ENCODE results near the gene GID4. TPM values are rescaled to one million over a fixed set of nuclear protein-coding genes. Genes with fewer than 3 reads are reported as not detected.

GID4 gene
- total and polyA plus RNA-seq, 2 of the 13 experiments (the other 11 are each of a cell fraction or from before 2014, with no cell fraction given): 4.3 to 6.1 TPM

- no peak for TF ChIP-seq ZNF800 (CRISPR knock-in tag; IDR thresholded peaks at IDR 0.05)
Observed at GRCh38 chr17:17993852-17994251, 45.4 kb upstream of the GID4 start (continued).

DNA sequence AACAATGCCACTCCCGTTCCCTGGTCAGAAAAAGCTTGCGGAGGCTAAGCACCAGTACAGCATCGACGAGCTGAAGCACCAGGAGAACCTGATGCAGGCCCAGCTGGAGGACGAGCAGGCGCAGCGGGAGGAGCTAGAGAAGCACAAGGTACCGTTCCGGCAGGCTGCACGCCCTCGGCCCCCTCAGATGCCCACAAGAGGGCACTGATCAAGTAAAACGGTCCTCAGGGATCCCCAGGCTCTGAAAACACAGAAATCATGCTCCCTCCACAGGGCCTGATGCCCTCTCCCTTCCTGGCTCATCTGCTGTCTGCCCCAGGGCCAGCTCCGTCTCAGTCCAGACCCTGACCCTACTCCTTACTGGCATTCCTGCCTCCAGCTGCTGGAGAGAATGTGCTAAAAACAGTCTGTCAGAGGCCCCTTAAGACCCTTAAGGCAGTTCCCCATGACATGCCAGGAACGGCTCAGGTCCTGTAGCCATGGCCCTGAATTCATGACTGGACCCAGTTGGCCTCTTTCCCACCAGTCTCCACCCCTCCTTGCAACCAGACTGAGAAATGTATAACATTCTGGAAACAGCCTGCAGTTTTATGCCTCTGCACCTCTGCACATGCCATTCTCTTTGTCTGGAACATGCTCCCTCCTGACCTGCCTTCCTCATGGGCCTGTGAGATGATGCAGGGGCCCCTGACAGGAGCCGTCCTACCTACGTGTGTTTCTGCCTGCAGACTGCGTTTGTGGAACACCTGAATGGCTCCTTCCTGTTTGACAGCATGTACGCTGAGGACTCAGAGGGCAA lies 44.7 kb upstream of the GID4 start:
- in situ Hi-C loops (cut with HindIII; ENCODE audit: extremely low pct_ligation_motif_present, low pct_unique_long_range_greater_than_20kb): loop anchor here (5.0 kb wide), 1 partner anchor 33 kb away; no protein-coding TSS in a partner anchor
- TF ChIP-seq SMC3 (IDR thresholded peaks at IDR 0.05; ENCODE audit: low read length) (peak; percentile 50), ZNF205 (CRISPR knock-in tag; IDR thresholded peaks at IDR 0.05) (0 out of 2 replicates have a peak, but pooled peaks have one; percentile 15), ZNF224 (CRISPR knock-in tag; IDR thresholded peaks at IDR 0.05) (no peak), GABPA (IDR thresholded peaks at IDR 0.05; ENCODE audit: low read depth, low read length) (no peak), GABPA (CRISPR knock-in tag; IDR thresholded peaks at IDR 0.05; ENCODE audit: low read depth) (no peak), PRDM4 (CRISPR knock-in tag; IDR thresholded peaks at IDR 0.05; ENCODE audit: borderline replicate concordance) (no peak), GATAD2A (CRISPR knock-in tag; IDR thresholded peaks at IDR 0.05) (0 out of 2 replicates have a peak, but pooled peaks have one; percentile 29), MAF1 (CRISPR knock-in tag; IDR thresholded peaks at IDR 0.05; ENCODE audit: borderline replicate concordance) (no peak), SCMH1 (CRISPR knock-in tag; IDR thresholded peaks at IDR 0.05; ENCODE audit: borderline replicate concordance) (no peak), HNRNPLL (IDR thresholded peaks at IDR 0.05; ENCODE audit: low read depth, low read length, poor library complexity, severe bottlenecking) (no peak), HMG20B (CRISPR knock-in tag; conservative IDR thresholded peaks at IDR 0.05) (no peak), MYNN (CRISPR knock-in tag; IDR thresholded peaks at IDR 0.05; ENCODE audit: low read depth) (no peak), KLF16 (CRISPR knock-in tag; IDR thresholded peaks at IDR 0.05) (0 out of 4 replicates have a peak, but pooled peaks of 1 of the 2 experiments have one; percentile 24)
- TF ChIP-seq, protein P1, sequence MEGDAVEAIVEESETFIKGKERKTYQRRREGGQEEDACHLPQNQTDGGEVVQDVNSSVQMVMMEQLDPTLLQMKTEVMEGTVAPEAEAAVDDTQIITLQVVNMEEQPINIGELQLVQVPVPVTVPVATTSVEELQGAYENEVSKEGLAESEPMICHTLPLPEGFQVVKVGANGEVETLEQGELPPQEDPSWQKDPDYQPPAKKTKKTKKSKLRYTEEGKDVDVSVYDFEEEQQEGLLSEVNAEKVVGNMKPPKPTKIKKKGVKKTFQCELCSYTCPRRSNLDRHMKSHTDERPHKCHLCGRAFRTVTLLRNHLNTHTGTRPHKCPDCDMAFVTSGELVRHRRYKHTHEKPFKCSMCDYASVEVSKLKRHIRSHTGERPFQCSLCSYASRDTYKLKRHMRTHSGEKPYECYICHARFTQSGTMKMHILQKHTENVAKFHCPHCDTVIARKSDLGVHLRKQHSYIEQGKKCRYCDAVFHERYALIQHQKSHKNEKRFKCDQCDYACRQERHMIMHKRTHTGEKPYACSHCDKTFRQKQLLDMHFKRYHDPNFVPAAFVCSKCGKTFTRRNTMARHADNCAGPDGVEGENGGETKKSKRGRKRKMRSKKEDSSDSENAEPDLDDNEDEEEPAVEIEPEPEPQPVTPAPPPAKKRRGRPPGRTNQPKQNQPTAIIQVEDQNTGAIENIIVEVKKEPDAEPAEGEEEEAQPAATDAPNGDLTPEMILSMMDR (CRISPR knock-in tag; IDR thresholded peaks at IDR 0.05): peak; percentile 81

More for the DNA sequence above, 44.7 kb upstream of the GID4 start:
- 6% methylated on average over 6 of the region's 18 CpGs for WGBS (ENCODE audit: low lambda C conversion rate)
- CTCF ChIA-PET (ENCODE audit: low intra/inter-chr PET ratio, low total read pairs): interaction anchor here (0.7 to 1.4 kb wide), 2 partner anchors 39 to 103 kb away, joined by 6 to 14 read pairs; no protein-coding TSS in a partner anchor
- no peaks in the 10 kb centered on the region for H3K79me2 ChIP-seq (ENCODE audit: insufficient read depth, low read length)
- POLR2A ChIA-PET: interaction anchor here (2.3 kb wide), 1 partner anchor 22 kb away, joined by 8 read pairs; the partner anchor contains the start of genes DRC3 and TOM1L2
- H4K20me1 ChIP-seq (ENCODE audit: insufficient read depth, low read length): no peaks in the 10 kb centered on the region
- no peak overlapping the region for H2AFZ ChIP-seq (ENCODE audit: low read length)
- peak; percentile 89 for ATAC-seq
- peak; percentile 74 for FAIRE-seq
- no peaks in the 10 kb centered on the region for H3K36me3 ChIP-seq (replicated peaks in 1 of 2; ENCODE audit: control insufficient read depth in 1 of 2, insufficient read depth in 2 of 2, low read length in 2 of 2)
- no peaks in the 10 kb centered on the region for H3K9me3 ChIP-seq (ENCODE audit: low read length)
- no peak overlapping the region for H3K27ac ChIP-seq (ENCODE audit: extremely low read length, insufficient read depth, low read length)
- intact Hi-C loops (cut with micrococcal nuclease; ENCODE audit: unreplicated experiment): loop anchor here (1.0 kb wide), 1 partner anchor 39 kb away; no protein-coding TSS in a partner anchor
- peaks cover 0 to 22% of the 10 kb centered on the region in 2 experiments; a peak in 3 of 5 replicates for H3K27me3 ChIP-seq (ENCODE audit: control insufficient read depth in 1 of 2, insufficient read depth in 2 of 2, low read length in 2 of 2)
- no TSS peak for BruUV-seq (replicated peaks)
- H3K4me3 ChIP-seq (replicated peaks in 1 of 3; ENCODE audit: insufficient read depth in 1 of 3, low read depth in 2 of 3, low read length in 3 of 3): peak overlapping the region in 1 of 3 experiments; percentile 18; a peak in 1 of 6 replicates
- no peak overlapping the region for H3K9ac ChIP-seq (ENCODE audit: insufficient read depth, low read depth, low read length)
- H3K4me1 ChIP-seq (ENCODE audit: insufficient read depth, low read length): peaks cover 29% of the 10 kb centered on the region
- peak; percentile 56 for DNase-seq (ENCODE audit: low spot score)
- H3K4me2 ChIP-seq (ENCODE audit: low read depth, low read length): peak overlapping the region; percentile 60

Data from HepG2 (cell line).